ENCODE measurements around the gene ZNF200.
"Not testable (repeated sequence)": the region's sequence is repeated elsewhere in the genome, so short reads cannot be mapped to it uniquely, and the experiment has no call there.

ZNF200 gene

DNA sequence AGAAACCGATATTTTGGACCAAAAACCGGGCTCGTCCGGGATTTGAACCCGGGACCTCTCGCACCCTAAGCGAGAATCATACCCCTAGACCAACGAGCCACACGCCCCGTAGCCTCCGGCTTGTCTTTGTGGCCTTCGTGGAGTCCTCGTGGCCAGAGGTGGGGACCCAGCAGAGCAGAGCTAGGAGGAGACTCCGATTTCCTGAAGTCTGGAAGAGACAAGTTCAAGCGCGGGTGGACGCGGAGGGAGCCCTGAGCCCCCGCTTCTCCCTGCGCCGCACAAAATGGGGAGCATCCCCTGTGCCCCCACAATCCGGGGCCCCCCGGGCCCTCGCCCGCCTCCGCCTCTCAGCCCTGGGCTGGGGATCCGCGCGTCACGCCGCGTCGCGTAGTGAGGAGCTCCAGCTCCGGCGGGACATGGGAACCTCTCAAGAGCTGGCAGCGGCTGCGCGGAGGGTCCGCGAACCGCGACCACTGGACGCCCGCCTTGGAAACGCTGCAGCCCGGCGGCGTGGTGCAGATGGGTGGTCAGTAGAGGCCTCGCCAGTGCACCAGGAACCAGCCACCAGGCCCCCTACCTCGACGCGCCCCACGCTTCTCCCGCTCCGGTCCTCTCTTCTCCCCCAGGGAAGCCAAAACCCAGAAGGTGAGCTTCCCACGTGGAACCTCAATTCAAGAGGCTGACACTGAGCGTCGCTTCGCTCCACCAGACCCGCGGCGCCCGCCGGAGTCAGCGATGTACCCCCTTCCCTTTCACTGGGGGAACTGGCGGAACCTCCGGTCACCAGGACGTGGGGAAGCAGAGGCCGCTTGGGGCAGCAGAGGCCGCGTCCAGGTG is 52.1 kb downstream of the ZNF200 start:
- TF ChIP-seq, protein P1, sequence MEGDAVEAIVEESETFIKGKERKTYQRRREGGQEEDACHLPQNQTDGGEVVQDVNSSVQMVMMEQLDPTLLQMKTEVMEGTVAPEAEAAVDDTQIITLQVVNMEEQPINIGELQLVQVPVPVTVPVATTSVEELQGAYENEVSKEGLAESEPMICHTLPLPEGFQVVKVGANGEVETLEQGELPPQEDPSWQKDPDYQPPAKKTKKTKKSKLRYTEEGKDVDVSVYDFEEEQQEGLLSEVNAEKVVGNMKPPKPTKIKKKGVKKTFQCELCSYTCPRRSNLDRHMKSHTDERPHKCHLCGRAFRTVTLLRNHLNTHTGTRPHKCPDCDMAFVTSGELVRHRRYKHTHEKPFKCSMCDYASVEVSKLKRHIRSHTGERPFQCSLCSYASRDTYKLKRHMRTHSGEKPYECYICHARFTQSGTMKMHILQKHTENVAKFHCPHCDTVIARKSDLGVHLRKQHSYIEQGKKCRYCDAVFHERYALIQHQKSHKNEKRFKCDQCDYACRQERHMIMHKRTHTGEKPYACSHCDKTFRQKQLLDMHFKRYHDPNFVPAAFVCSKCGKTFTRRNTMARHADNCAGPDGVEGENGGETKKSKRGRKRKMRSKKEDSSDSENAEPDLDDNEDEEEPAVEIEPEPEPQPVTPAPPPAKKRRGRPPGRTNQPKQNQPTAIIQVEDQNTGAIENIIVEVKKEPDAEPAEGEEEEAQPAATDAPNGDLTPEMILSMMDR (IDR thresholded peaks at IDR 0.05; ENCODE audit: low read depth, low read length, missing control alignments) = peak; percentile 24
- no peak for DNase-seq (ENCODE audit: low read depth)
- peak overlapping the region; percentile 45 for H3K4me3 ChIP-seq (ENCODE audit: low read depth, low read length)

DNA sequence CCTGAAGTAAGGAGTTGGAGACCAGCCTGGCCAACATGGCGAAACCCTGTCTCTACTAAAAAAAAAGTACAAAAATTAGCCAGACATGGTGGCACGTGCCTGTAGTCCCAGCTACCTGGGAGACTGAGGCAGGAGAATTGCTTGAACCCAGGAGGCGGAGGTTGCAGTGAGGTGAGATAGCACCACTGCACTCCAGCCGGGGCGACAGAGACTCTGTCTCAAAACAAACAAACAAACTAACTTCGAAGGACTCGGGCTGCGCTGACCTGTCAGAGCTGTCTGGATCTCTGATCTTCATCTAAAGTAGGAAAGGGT is 52.7 kb downstream of the ZNF200 start:
- H3K4me3 ChIP-seq (ENCODE audit: low read depth, low read length); DNase-seq (ENCODE audit: low read depth): not testable (repeated sequence)

DNA sequence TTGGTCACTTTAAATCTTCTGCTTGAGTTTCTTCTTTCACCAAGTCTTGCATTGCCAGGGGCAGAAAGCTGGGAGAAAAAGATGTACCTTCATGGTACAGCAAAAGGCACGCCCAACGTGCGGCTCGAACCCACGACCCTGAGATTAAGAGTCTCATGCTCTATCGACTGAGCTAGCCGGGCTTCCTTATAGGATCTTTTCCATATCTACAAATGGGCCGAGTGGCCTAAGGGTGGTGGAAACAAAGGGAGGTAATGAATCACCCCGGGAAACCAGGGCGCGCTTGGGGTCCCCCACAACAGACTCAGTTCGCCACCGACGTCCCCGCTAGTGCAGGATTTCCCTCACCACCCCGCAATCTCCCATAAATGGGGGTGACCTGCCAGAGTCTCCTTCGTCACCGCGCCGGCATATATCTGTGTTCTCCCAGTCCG is 54.5 kb downstream of the ZNF200 start:
- H3K4me3 ChIP-seq (ENCODE audit: low read depth, low read length) = no peak overlapping the region
- no peak for DNase-seq (ENCODE audit: low read depth)
- TF ChIP-seq, protein P1 (IDR thresholded peaks at IDR 0.05; ENCODE audit: low read depth, low read length, missing control alignments) = no peak

- H3K4me3 ChIP-seq (ENCODE audit: low read depth, low read length) = no peak overlapping the region
- TF ChIP-seq, protein P1 (IDR thresholded peaks at IDR 0.05; ENCODE audit: low read depth, low read length, missing control alignments) = no peak
- no peak for DNase-seq (ENCODE audit: low read depth)
These were observed 55.3 kb downstream of the ZNF200 start for GRCh38 chr16:3179651-3180050.

DNA sequence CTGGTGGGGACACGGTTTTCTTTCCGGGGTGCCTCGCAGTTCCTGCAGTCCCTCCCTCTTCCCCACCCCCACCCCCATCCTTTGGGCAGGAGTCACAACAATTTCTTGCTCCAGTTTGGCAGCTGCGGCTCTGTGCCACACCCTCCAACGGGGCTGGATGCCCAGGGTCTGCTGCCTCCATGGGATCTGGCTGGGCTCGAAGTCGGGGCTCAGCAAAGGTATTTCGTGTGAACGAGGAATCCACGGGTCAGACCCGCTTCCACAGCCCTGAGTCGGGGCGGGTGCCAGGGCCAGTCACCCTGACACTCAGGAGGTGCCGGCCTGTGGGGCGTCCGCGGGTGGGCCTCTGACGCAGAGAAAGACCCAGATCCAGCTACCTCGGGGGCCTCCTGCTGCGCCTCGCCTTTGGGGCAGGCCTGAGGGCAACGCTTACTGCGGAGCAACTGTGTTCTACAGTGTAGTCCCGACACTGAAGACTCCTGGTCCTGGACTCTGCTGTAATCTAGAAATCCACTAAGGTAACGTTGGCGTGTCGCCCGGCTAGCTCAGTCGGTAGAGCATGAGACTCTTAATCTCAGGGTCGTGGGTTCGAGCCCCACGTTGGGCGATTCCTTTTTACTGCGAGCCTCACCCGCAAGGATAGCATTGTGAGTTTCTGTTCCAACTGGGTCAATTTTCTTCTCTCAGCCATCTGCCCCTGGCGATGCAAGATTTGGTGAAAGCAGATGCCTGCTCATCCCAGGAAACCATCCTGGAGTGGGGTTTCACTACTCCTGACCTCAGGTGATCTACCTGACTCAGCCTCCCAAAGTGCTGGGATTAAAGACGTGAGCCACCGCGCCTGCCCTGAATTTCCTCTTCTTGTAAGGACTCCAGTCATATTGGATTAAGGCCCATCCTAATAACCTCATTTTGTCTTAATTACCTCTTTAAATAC is 59.5 kb downstream of the ZNF200 start:
- no peak overlapping the region for H3K4me3 ChIP-seq (ENCODE audit: low read depth, low read length)
- TF ChIP-seq, protein P1 (IDR thresholded peaks at IDR 0.05; ENCODE audit: low read depth, low read length, missing control alignments) = no peak
- no peak for DNase-seq (ENCODE audit: low read depth)

DNA sequence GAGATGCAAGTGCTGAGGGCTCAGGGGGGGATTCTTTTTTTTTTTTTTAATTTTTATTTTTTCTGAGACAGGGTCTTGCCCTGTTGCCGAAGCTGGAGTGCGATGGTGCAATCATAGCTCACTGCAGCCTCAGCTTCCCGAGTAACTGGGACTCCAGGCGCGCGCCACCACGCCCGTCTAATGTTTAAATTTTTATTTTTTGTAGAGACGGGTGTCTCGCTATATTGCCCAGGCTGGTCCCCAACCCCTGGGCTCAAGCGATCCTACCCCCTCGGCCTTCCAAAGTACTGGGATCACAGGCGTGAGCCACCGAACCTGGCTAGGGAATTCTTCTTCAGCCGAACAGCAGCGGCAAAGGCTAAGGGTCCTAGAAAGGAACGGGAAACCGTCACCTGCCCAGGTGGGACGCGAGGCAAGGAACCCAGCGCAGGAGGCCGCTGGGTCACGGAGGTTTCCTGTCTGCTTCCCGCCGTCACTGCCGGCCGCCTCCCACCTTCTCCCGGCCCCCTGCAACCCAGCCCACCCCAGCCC is 60.3 kb downstream of the ZNF200 start:
- TF ChIP-seq, protein P1 (IDR thresholded peaks at IDR 0.05; ENCODE audit: low read depth, low read length, missing control alignments) = no peak
- no peak for DNase-seq (ENCODE audit: low read depth)
- H3K4me3 ChIP-seq (ENCODE audit: low read depth, low read length) = no peak overlapping the region
